ENCODE measurements around the gene PCTP. TPM values are rescaled to one million over a fixed set of nuclear protein-coding genes. Genes with fewer than 3 reads are reported as not detected.

The PCTP gene
- 13.3 and 15.1 TPM in 2 replicates for total RNA-seq

DNA sequence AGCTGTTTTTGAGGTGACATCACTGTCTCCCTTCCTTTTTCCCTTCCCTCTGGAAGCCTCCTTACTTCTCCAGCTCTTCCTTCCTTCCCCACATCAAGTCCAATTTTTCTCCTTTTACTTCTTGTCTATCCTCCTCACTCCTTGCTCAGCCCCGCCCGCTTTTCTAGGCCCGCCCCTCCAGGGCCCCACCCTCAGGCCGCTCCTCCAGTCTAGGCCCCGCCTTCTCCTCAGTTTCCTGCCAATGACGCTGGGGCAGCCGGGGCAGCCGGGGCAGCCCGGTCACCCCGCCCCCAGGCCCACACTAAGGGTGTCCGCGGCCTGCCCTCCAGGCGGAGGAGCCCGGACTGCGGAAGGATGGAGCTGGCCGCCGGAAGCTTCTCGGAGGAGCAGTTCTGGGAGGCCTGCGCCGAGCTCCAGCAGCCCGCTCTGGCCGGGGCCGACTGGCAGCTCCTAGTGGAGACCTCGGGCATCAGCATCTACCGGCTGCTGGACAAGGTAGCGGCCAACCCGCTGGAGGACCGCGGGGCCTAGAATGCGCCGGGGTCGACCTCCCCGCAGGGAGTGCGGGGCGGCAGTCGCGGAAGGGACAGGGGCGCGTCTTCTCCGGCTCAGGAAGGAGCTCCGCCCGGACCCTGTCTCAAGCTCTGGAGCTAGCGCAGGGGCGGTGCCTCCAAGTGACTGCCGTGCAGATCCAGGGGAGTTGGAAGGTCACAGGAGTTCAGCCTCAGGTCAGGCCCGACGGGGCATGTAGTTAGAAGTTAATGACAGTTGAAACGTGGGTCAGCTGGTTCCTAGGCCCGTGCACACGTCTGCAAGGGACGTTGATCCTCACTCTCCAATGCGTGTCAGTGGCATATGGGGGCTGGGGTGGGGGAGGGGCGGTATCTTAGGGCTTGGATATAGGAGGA lies at the start of gene PCTP:
PCTP (plus strand) TSS at position 302 of the 908 bp plus-strand sequence; CDS start at position 355, 53 bp downstream.

DNA sequence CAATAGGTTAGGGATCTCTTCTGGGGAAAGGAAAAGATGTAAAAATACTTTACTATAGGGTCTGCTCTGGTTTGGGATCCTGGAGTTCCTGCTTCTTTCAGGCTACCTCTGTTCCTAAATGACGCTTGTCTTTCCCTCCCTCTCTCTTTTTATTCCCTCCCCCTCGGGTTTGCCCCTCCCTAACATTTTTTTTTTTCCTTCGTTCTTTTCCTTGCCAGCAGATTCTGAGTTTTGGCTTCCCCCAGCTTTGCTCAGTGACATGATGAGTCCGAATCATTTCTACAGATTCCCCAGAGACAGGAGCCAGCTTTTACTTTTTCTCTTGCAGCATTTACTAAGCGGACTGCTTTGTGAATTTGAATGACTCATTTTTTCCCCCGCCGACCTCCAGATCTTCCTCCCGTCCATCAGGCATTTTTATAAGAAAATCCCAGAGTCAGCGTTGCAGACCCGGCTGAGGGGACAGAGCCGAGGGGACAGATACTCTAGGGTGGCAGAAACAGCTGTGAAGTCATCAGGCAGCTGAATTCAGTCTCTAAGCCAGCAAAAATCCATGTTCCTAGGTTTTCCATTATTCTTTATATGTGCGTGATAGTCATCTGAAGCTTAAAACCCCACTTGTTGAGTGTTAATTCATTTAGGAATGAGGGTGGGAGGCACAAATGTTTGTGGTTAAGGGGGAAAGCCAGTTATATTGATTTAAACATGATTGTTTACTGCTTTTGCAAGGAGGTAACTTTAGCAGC lies 27.9 kb upstream of the PCTP start, which contains the start of gene TMEM100:
TMEM100 (minus strand) TSS at position 123 of the 746 bp plus-strand sequence. CDS start 1,794 bp downstream, outside the sequence.

Other genes with a start within 250 kb of the PCTP start
- not detected in 2 replicates for gene SMIM36, start 239.6 kb upstream of the PCTP start, total RNA-seq
- gene TMEM100, start 28.2 kb upstream of the PCTP start, total RNA-seq: not detected in 2 replicates